Measurements from ENCODE around the gene TTC6.
A peak's percentile ranks its signal among the peaks of the same experiment; 100 is the strongest.

TTC6 gene

DNA sequence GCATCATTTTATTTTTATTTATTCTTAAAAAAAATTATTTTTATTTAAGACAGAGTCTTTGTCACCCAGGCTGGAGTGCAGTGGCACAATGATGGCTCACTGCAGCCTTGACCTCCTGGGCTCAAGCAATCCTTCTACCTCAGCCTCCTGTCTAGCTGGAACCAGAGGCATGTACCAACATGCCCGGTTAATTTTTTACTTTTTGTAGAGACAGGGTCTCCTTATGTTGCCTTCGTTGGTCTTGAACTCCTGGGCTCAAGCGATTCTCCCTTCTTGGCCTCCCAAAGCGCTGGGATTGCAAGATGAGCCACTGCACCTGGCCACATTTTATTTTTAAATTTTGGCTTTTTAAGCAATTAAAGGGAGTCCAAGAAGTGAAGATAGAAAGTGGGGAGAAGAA lies 21.4 kb downstream of the TTC6 start:
- H3K9me3 ChIP-seq (ENCODE audit: control insufficient read depth, low read length) = peaks cover 12% of the 10 kb centered on the region
- WGBS, 2 experiments (ENCODE audit: insufficient coverage in 2 of 2) = 80 to 87% methylated on average over 1 to 3 of the region's 4 CpGs

DNA sequence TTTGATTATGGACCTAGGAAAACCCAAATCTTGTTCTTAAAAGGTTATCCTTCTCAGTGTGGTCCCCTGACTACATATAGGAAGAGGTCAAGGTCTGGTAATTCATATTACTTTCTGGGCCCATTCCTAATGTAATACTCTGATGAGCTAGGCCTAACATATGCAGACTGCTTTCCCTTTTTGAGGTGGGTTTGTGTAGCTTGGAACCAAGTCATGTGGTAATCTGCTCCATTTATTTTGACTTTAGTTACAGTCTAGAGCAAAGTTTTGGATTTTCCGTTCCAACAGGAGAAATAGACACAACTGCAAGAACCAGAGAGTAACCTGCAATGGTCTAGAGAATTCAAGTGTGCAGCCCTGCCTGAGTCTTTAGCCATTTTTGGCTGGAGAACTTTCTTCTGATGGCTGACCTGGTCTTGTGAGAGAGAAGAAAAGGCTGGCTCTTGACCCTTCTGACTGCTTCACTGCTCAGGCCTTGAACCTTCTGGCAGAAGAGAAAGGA lies 22.5 kb downstream of the TTC6 start:
- Histone ChIP-seq H3K4me3 (ENCODE audit: extremely low read depth, insufficient read depth, low read length, poor library complexity, severe bottlenecking) (no peak overlapping the region), H3K27ac (ENCODE audit: low read depth, low read length, severe bottlenecking) (no peak overlapping the region), H3K9me3 (ENCODE audit: control insufficient read depth, low read length) (peaks cover 9% of the 10 kb centered on the region), H3K4me1 (ENCODE audit: control insufficient read depth, insufficient read depth, low read length, poor library complexity, severe bottlenecking) (no peaks in the 10 kb centered on the region), H3K36me3 (ENCODE audit: control insufficient read depth, insufficient read depth, low read length) (no peaks in the 10 kb centered on the region)
- 75 to 83% methylated on average over 1 of the region's 1 CpG for WGBS, 2 experiments (ENCODE audit: insufficient coverage in 2 of 2)

More for the DNA sequence above, 21.4 kb downstream of the TTC6 start:
- no peak overlapping the region for H3K4me3 ChIP-seq (ENCODE audit: extremely low read depth, insufficient read depth, low read length, poor library complexity, severe bottlenecking)
- H3K27ac ChIP-seq (ENCODE audit: low read depth, low read length, severe bottlenecking) = no peak overlapping the region
- H3K36me3 ChIP-seq (ENCODE audit: control insufficient read depth, insufficient read depth, low read length) = no peaks in the 10 kb centered on the region
- H3K4me1 ChIP-seq (ENCODE audit: control insufficient read depth, insufficient read depth, low read length, poor library complexity, severe bottlenecking) = no peaks in the 10 kb centered on the region

DNA sequence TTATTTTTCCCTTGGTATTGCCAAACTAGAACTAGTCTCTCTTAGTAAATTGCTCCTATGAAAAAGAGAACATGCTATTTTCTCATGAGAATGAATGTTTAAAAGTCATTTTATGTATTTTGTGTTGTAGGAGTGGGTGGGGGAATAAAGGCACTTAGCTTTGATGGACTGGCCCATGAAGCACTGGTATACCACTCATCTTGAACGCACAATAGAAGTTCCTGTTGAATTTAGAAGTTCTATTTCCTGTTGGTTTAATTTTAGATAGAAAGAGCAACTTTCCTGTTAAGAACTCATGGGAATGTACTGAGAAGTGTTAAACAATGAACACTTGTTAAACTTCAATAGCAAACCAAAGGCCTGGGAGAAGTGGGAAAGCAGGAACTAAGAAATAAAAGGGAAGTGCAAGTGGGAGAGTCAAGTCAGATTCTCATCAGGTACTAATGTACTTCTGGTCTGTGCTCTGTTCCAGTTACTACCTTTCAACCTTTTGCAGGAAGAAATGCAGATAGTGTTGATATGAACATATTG lies 23.1 kb downstream of the TTC6 start:
- Histone ChIP-seq H3K27ac (ENCODE audit: low read depth, low read length, severe bottlenecking) (no peak overlapping the region), H3K4me1 (ENCODE audit: control insufficient read depth, insufficient read depth, low read length, poor library complexity, severe bottlenecking) (no peaks in the 10 kb centered on the region), H3K4me3 (ENCODE audit: extremely low read depth, insufficient read depth, low read length, poor library complexity, severe bottlenecking) (no peak overlapping the region), H3K9me3 (ENCODE audit: control insufficient read depth, low read length) (peaks cover 9% of the 10 kb centered on the region), H3K36me3 (ENCODE audit: control insufficient read depth, insufficient read depth, low read length) (no peaks in the 10 kb centered on the region)
- 100% methylated on average over 1 of the region's 1 CpG; no CpG with 5 or more reads in 1 of the 2 experiments for WGBS, 2 experiments (ENCODE audit: insufficient coverage in 2 of 2)

DNA sequence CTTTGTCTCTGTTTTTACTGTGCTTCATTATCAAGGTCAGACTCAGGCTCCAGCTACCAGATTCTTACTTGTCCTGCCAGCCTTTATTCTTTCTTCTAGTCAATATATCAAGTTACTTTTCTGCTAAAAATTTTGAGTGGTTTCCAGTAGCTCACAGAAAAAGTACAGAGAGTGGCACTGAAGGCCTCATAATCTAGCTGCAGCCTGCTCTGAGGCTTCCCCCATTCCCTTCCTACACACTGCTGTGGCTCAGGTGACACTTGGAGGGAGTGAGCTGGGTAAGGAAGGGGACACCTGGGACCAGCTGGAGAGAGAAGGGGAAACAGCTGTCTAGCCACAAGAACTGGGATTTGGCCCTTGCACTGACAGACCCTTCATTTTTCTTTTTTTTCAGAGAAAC lies 25.4 kb downstream of the TTC6 start:
- peaks cover 6% of the 10 kb centered on the region for H3K9me3 ChIP-seq (ENCODE audit: control insufficient read depth, low read length)
- H3K4me3 ChIP-seq (ENCODE audit: extremely low read depth, insufficient read depth, low read length, poor library complexity, severe bottlenecking) = no peak overlapping the region
- no peak overlapping the region for H3K27ac ChIP-seq (ENCODE audit: low read depth, low read length, severe bottlenecking)
- no peaks in the 10 kb centered on the region for H3K4me1 ChIP-seq (ENCODE audit: control insufficient read depth, insufficient read depth, low read length, poor library complexity, severe bottlenecking)
- H3K36me3 ChIP-seq (ENCODE audit: control insufficient read depth, insufficient read depth, low read length) = no peaks in the 10 kb centered on the region

DNA sequence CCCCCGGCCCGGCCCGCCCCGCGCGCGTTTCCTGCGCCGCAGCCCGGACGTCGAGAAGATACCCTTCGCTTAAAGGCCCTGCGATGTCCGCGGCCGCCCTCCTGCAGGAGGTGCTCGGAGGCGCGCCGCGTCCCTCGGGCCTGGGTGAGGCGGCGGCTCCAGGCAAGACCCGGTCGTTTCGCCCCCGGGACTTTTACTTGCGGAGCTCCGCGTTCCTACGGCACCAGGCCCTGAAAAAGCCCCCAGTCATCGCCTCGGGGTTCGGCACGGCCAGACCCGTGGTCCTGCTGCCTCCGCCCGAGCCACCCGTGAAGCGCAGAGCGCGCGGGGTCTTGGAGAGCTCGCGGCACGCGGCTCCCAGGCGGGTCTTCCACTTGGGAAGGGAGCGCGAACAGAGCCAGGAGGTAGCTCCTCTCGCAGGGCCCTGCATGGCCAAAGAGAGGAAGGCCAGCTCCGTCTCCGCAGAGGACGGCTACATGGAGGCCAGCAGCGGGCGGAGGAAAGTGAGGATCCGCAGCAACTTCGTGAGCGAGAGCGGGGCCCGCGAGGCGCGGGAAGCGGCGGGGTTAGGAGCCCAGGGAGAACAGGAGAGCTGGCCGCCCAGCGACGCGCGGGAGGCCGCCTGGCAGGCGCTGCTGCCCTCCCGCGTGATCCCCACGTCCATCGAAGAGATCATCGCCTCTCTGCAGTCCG lies 26.9 kb downstream of the TTC6 start:
- peak overlapping the region; percentile 27 for H3K4me3 ChIP-seq (ENCODE audit: extremely low read depth, insufficient read depth, low read length, poor library complexity, severe bottlenecking)
- WGBS, 2 experiments (ENCODE audit: insufficient coverage in 2 of 2) = 4% methylated on average over 79 to 80 of the region's 81 CpGs
- H3K9me3 ChIP-seq (ENCODE audit: control insufficient read depth, low read length) = no peaks in the 10 kb centered on the region

DNA sequence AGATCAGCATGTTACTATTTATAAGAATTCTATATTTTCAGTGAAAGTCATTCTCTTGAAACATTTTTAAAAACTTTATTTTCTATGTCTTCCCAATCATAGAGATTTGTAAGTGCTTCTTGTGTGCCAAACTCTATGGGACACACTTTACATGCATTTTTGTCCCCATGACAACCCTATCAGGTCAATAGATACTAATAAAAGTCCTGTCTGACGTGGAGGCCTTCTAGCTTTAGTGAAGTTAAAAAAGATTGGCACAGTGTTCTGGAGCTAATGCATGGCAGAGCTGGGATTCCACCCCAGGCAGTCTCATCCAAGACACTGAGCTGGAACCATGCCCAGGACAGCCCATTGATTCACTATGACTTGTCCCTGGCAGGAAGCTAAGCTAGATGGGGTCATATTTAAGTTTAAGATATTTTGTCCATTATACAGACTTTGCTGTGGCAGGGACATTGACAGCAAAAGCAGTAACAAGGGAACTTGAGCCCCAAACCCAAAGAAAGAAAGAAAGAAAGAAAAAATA lies 28.1 kb downstream of the TTC6 start:
- Histone ChIP-seq H3K27ac (ENCODE audit: low read depth, low read length, severe bottlenecking) (no peak overlapping the region), H3K9me3 (ENCODE audit: control insufficient read depth, low read length) (no peaks in the 10 kb centered on the region)
- WGBS, 2 experiments (ENCODE audit: insufficient coverage in 2 of 2) = 88% methylated on average over 1 of the region's 1 CpG; no CpG with 5 or more reads in 1 of the 2 experiments

More for the DNA sequence above, 26.9 kb downstream of the TTC6 start:
- Histone ChIP-seq H3K36me3 (ENCODE audit: control insufficient read depth, insufficient read depth, low read length) (no peaks in the 10 kb centered on the region), H3K4me1 (ENCODE audit: control insufficient read depth, insufficient read depth, low read length, poor library complexity, severe bottlenecking) (no peaks in the 10 kb centered on the region), H3K27ac (ENCODE audit: low read depth, low read length, severe bottlenecking) (no peak overlapping the region)

DNA sequence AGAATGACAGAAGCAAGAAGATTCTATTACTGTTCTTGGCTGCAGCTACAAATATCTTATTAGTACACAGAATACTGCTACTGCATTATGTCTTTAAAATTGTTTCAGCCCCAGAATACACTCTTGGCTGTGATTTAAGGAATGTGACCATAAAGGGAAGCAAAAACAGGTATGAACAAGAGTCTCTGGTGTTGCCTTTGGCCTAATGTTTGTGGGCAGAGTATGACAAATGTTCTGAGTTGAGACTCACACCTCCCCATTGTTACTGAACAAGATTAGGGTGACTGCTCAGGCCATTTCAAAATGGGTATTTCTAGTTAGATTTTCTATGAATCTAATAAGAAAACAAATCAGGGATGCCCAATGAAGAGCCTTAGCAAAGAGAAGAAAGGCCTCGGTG lies 28.5 kb downstream of the TTC6 start:
- H3K27ac ChIP-seq (ENCODE audit: low read depth, low read length, severe bottlenecking) = no peak overlapping the region
- WGBS, 2 experiments (ENCODE audit: insufficient coverage in 2 of 2) = 100% methylated on average over 1 of the region's 1 CpG; no CpG with 5 or more reads in 1 of the 2 experiments
- no peaks in the 10 kb centered on the region for H3K9me3 ChIP-seq (ENCODE audit: control insufficient read depth, low read length)
- no peaks in the 10 kb centered on the region for H3K4me1 ChIP-seq (ENCODE audit: control insufficient read depth, insufficient read depth, low read length, poor library complexity, severe bottlenecking)
- no peak overlapping the region for H3K4me3 ChIP-seq (ENCODE audit: extremely low read depth, insufficient read depth, low read length, poor library complexity, severe bottlenecking)
- H3K36me3 ChIP-seq (ENCODE audit: control insufficient read depth, insufficient read depth, low read length) = no peaks in the 10 kb centered on the region

More for the DNA sequence above, 28.1 kb downstream of the TTC6 start:
- H3K4me1 ChIP-seq (ENCODE audit: control insufficient read depth, insufficient read depth, low read length, poor library complexity, severe bottlenecking) = no peaks in the 10 kb centered on the region
- no peak overlapping the region for H3K4me3 ChIP-seq (ENCODE audit: extremely low read depth, insufficient read depth, low read length, poor library complexity, severe bottlenecking)
- no peaks in the 10 kb centered on the region for H3K36me3 ChIP-seq (ENCODE audit: control insufficient read depth, insufficient read depth, low read length)

DNA sequence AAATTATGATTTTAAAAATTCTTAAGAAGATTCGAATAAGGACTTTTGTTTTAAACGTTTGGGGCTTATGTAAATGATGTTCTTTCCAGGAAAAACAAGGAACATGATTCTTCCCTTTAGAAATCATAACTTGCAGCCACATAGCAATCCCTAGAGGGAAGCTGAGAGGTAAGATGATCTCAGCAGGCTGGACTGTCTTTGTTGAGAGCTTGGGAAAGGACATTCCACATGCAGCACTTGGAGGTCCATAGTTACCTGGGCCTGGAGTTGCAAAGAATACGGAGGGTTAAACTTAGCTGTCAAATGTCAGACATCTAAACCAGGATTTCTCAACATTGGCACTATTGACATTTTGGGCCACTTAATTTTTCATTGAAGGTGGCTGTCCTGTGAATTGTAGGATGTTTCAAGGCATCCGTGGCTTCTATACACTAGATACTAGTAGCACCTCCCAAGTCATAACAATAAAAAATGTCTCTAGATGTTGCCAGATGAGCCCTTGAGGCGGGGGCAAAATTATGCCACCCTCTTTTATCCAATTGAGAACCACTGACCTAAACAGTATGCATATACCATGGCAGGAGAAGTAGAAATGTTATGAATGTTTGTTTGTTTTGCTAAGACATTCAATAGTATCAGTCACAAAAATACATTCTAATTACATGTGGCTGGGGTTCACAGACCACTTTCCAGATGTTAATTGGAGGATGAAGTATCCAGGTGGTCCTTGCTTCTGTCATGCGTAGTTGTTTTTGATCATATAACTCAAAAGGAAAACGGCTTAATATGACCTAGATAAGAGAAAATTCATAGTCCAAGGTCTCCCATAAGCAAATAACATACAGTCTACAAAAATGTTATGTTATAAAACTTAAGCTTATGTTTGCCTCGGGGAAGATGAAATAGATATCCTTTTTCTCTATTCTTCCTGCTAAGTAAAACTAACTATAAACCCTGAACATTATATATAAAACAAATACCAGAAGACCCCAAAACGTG lies 30.5 kb downstream of the TTC6 start:
- no peak overlapping the region for H3K4me3 ChIP-seq (ENCODE audit: extremely low read depth, insufficient read depth, low read length, poor library complexity, severe bottlenecking)
- no peaks in the 10 kb centered on the region for H3K36me3 ChIP-seq (ENCODE audit: control insufficient read depth, insufficient read depth, low read length)
- WGBS, 2 experiments (ENCODE audit: insufficient coverage in 2 of 2) = 83 to 100% methylated on average over 1 of the region's 9 CpGs
- H3K4me1 ChIP-seq (ENCODE audit: control insufficient read depth, insufficient read depth, low read length, poor library complexity, severe bottlenecking) = no peaks in the 10 kb centered on the region
- H3K9me3 ChIP-seq (ENCODE audit: control insufficient read depth, low read length) = no peaks in the 10 kb centered on the region
- no peak overlapping the region for H3K27ac ChIP-seq (ENCODE audit: low read depth, low read length, severe bottlenecking)

DNA sequence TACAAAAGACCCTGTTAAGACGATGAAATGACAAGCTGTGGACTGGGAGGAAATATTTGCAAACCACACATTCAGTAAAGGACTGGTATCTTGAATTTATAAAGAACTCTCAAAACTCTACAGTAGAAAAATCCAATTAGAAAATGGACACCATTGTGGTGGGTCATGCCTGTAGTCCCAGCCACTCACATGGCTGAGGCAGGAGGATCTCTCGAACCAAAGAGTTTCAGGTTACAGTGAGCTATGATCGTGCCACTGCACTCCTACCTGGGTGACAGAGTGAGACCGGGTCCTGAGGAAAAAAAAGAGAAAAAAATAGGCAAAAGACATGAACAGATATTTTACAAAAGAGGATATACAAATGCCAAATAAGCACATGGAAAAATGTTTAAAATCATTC lies 41.9 kb downstream of the TTC6 start:
- H3K9me3 ChIP-seq (ENCODE audit: control insufficient read depth, low read length) = no peaks in the 10 kb centered on the region
- H3K27ac ChIP-seq (ENCODE audit: low read depth, low read length, severe bottlenecking) = no peak overlapping the region
- no peaks in the 10 kb centered on the region for H3K36me3 ChIP-seq (ENCODE audit: control insufficient read depth, insufficient read depth, low read length)
- no peaks in the 10 kb centered on the region for H3K4me1 ChIP-seq (ENCODE audit: control insufficient read depth, insufficient read depth, low read length, poor library complexity, severe bottlenecking)
- no peak overlapping the region for H3K4me3 ChIP-seq (ENCODE audit: extremely low read depth, insufficient read depth, low read length, poor library complexity, severe bottlenecking)
- WGBS, 2 experiments (ENCODE audit: insufficient coverage in 2 of 2) = 83% methylated on average over 1 of the region's 4 CpGs; no CpG with 5 or more reads in 1 of the 2 experiments

DNA sequence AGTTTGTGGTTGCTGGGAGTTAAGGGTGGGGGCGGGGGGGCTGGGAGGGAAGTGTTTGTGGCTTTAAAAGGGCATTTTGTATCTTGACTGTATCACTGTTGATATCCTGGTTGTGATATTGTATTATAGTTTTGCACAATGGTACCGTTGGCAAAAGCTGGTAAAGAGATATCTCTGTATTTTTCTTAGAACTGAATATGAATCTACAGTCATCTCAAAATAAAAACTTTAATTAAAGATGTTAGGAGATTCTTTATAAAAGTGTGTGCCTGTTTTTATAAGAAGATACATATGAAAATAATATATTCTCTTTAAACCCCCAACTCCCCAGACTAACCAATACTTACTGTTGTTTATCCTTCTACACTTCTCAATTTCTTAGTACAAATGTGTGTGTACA lies 43.2 kb downstream of the TTC6 start:
- H3K9me3 ChIP-seq (ENCODE audit: control insufficient read depth, low read length) = no peaks in the 10 kb centered on the region
- H3K4me3 ChIP-seq (ENCODE audit: extremely low read depth, insufficient read depth, low read length, poor library complexity, severe bottlenecking) = no peak overlapping the region
- WGBS, 2 experiments (ENCODE audit: insufficient coverage in 2 of 2) = no CpG with 5 or more reads among the region's 2 CpGs
- H3K4me1 ChIP-seq (ENCODE audit: control insufficient read depth, insufficient read depth, low read length, poor library complexity, severe bottlenecking) = no peaks in the 10 kb centered on the region
- no peaks in the 10 kb centered on the region for H3K36me3 ChIP-seq (ENCODE audit: control insufficient read depth, insufficient read depth, low read length)
- H3K27ac ChIP-seq (ENCODE audit: low read depth, low read length, severe bottlenecking) = no peak overlapping the region

Measured in mesodermal cell (in vitro differentiated cells).